ENCODE results near the gene LAMA5.
"Not testable (repeated sequence)": the region's sequence is repeated elsewhere in the genome, so short reads cannot be mapped to it uniquely, and the experiment has no call there.

LAMA5 gene

DNA sequence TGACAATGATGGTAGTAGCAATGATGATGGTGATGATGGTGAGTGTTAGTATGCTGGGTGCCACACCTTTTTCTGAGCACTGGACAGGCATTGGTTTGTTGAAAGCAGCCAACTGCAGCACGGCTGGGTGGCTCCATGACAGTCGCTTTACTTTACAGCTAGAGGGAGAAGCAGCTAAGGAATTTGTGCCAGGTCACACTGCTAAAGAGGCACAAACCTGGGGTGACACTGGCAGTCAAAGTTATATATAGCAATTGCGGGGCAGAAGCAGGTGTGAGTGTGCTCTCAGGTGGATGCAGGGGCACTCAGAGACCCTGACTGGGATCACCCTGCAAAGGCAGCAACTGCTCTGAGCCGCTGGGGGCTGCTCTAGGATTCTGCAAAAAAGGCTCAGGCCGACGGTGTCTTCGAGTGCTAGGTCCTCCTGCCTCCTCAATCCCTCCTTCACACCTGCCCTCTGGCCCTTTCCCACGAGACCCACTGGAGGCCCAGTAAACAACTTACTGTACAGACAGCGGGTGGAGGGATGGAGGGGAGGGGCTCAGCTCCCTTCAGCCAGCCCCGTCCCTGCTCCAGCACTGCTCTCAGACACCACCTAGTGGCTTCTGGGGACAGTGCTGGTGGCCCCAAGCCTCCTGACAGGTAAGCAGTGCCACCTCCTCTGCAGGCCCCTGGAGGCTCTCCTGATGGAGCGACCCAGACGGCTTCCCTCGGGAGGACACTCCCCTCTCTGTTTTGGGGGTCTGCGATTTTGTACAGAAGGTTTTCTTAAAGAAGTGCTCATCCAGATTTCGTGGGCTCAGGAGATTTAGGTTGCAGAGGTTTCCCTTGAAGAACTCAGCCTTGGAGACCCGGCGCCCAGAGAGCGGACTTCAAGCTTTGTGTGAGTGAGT lies 15.4 kb upstream of the LAMA5 start:
- Mint-ChIP-seq H3K36me3 (peaks cover 18% of the 10 kb centered on the region), H3K9me3 (peaks cover 5% of the 10 kb centered on the region), H3K27ac (peak overlapping the region; percentile 0), H3K4me3 (no peak overlapping the region), H3K27me3 (no peaks in the 10 kb centered on the region), H3K4me1 (peaks cover 48% of the 10 kb centered on the region)
- ATAC-seq: peak; percentile 85

GRCh38 chr20:62381842-62382241 lies 14.7 kb upstream of the LAMA5 start:
- Mint-ChIP-seq H3K4me1 (peaks cover 44% of the 10 kb centered on the region), H3K9me3 (peaks cover 5% of the 10 kb centered on the region), H3K27me3 (no peaks in the 10 kb centered on the region), H3K4me3 (no peak overlapping the region), H3K27ac (peak overlapping the region; percentile 0), H3K36me3 (peaks cover 14% of the 10 kb centered on the region)
- no peak for ATAC-seq

- peaks cover 5% of the 10 kb centered on the region for H3K9me3 Mint-ChIP-seq
- peak overlapping the region; percentile 0 for H3K27ac Mint-ChIP-seq
- H3K36me3 Mint-ChIP-seq: peaks cover 14% of the 10 kb centered on the region
- no peak overlapping the region for H3K4me3 Mint-ChIP-seq
- no peak for ATAC-seq
- H3K4me1 Mint-ChIP-seq: peaks cover 44% of the 10 kb centered on the region
- H3K27me3 Mint-ChIP-seq: no peaks in the 10 kb centered on the region
Measured at GRCh38 chr20:62381202-62381797, 14.2 kb upstream of the LAMA5 start.

DNA sequence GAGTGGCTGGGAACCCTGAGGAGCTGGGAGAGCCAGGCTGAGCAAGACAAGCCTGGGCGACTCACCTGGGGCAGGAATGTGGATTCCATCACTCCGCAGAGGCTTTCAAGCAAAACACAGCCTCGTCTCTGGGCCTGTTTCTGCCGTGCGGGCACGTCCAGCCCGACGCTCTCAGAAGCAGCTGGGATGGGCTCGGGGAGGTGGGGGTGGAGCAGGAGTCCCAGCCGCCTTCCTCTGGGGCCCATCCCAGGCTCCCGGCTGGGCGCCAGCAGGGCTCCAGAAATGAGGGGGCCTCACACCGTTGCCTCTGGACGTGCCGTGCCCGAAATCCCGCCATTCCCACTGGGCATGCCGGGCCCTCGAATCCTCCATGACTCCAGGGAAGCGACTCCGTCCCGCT lies 11.1 kb upstream of the LAMA5 start:
- ATAC-seq: no peak
- Mint-ChIP-seq H3K4me3 (no peak overlapping the region), H3K9me3 (peaks cover 5% of the 10 kb centered on the region), H3K27me3 (peaks cover 2% of the 10 kb centered on the region), H3K27ac (no peak overlapping the region), H3K36me3 (peaks cover 14% of the 10 kb centered on the region), H3K4me1 (peaks cover 21% of the 10 kb centered on the region)

- peaks cover 22% of the 10 kb centered on the region for H3K4me1 Mint-ChIP-seq
- peaks cover 12% of the 10 kb centered on the region for H3K36me3 Mint-ChIP-seq
- H3K4me3 Mint-ChIP-seq: no peak overlapping the region
- peaks cover 7% of the 10 kb centered on the region for H3K27me3 Mint-ChIP-seq
- ATAC-seq: no peak
- H3K27ac Mint-ChIP-seq: no peak overlapping the region
- peaks cover 5% of the 10 kb centered on the region for H3K9me3 Mint-ChIP-seq
Measured at GRCh38 chr20:62377615-62378178, 10.6 kb upstream of the LAMA5 start.

- Mint-ChIP-seq H3K4me3 (no peak overlapping the region), H3K4me1 (peaks cover 16% of the 10 kb centered on the region), H3K9me3 (peaks cover 4% of the 10 kb centered on the region), H3K36me3 (peaks cover 6% of the 10 kb centered on the region), H3K27me3 (peaks cover 10% of the 10 kb centered on the region), H3K27ac (no peak overlapping the region)
- no peak for ATAC-seq
Measured at GRCh38 chr20:62377064-62377461, 10.0 kb upstream of the LAMA5 start.

GRCh38 chr20:62376112-62377063 lies 9.3 kb upstream of the LAMA5 start:
- ATAC-seq: no peak
- H3K4me1 Mint-ChIP-seq: peaks cover 12% of the 10 kb centered on the region
- H3K4me3 Mint-ChIP-seq: no peak overlapping the region
- no peak overlapping the region for H3K27ac Mint-ChIP-seq
- no peaks in the 10 kb centered on the region for H3K36me3 Mint-ChIP-seq
- no peaks in the 10 kb centered on the region for H3K9me3 Mint-ChIP-seq
- peaks cover 10% of the 10 kb centered on the region for H3K27me3 Mint-ChIP-seq

GRCh38 chr20:62374331-62375152 lies 7.4 kb upstream of the LAMA5 start:
- Mint-ChIP-seq H3K27ac (peak overlapping the region; percentile 22), H3K9me3 (no peaks in the 10 kb centered on the region)
- ATAC-seq: no peak

DNA sequence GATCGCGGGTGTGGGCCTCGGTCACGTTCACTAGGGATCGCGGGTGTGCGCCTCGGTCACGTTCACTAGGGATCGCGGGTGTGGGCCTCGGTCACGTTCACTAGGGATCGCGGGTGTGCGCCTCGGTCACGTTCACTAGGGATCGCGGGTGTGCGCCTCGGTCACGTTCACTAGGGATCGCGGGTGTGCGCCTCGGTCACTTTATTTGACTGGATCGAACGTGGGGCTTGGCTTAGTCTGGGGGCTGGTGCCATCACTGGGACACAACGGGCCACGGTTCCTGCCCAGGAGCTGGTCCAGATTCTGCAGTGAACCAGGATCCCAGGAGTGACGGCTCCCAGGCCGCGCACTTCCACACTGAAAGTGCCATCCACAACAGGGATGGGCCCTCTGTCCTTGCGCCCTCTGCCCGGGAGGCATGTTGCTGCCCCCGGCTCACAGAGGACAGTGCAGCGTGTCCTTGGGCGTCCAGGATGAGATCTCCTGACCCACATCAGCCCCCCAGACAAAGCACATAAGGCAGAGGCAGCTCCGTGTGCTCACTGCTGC lies 6.6 kb upstream of the LAMA5 start:
- ATAC-seq, H3K9me3 Mint-ChIP-seq, H3K4me3 Mint-ChIP-seq, H3K36me3 Mint-ChIP-seq: not testable (repeated sequence)
- Mint-ChIP-seq H3K27ac (peak overlapping the region; percentile 22), H3K27me3 (peaks cover 17% of the 10 kb centered on the region), H3K4me1 (peaks cover 22% of the 10 kb centered on the region)

More at GRCh38 chr20:62374331-62375152, 7.4 kb upstream of the LAMA5 start:
- peaks cover 13% of the 10 kb centered on the region for H3K4me1 Mint-ChIP-seq
- H3K4me3 Mint-ChIP-seq: no peak overlapping the region
- H3K27me3 Mint-ChIP-seq: peaks cover 10% of the 10 kb centered on the region
- no peaks in the 10 kb centered on the region for H3K36me3 Mint-ChIP-seq

DNA sequence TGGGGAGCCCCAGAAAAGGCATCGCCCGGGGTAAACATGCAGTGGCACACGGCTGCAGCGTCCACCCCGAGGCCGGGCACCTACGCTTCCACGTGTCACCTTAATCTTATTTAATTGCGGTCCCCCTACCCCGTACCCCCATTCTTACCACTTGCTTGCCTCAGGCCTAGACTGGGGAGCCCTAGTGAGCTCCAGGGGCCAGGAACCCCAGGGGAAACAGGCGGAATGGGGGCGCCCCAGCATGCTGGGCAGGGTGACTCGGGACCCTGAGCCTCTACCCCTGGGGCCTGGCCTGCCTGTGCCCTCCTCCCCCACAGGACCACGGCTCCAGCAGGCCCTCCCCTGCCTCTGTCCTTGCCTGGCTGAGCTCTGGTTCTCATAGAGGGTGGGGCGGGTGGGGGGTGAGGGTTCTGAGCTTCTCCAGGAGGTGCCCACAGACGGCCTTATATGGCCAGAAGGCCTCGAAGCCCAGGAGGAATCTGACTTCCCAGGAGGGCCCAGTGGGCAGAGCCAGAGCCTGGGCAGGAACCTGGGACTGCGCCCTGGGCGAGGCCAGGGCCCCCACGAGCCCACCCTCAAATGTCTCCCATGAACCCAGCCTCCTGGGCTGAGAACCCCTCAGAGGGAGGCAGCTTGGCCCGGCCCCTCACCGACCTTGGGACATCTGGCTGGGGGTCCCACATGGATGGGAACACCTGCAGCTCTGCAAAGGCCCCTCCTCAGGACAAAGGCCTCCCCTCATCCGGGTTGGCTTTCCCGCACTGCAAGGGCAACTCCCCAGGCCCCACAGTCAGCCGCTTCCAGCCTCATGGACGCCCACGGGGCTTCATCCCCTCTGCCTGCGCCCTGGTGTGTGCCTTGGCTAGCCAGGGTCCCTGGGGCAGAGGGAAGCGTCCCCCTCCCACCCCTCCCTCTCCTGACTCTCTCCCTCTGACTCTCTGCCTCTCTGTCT lies 5.2 kb upstream of the LAMA5 start:
- Mint-ChIP-seq H3K27me3 (peaks cover 24% of the 10 kb centered on the region), H3K4me1 (peaks cover 35% of the 10 kb centered on the region), H3K4me3 (no peak overlapping the region), H3K27ac (peak overlapping the region; percentile 8), H3K36me3 (no peaks in the 10 kb centered on the region), H3K9me3 (no peaks in the 10 kb centered on the region)
- ATAC-seq: no peak

DNA sequence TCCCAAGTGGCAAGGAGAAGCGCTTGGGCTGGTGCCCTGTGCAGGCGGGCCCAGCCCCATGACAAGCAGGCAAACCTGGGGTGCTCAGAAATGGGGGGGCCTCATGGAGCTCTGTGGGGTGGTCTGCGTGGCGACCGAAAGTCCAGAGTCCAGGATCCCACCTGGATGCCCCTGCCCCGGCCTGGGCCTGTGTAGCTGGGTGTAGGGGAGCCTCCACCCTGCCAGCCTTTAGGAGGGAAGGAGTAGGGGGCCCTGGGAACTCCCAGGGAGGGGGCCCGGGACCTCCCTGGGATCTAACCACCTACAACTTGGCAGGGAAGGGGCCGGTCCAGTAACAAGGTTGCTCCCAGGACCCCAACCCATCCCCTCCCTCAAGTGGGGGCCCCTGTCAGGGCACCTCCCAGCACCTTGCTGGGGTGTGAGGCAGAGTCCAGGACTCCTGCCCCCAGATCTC lies 4.5 kb upstream of the LAMA5 start:
- Mint-ChIP-seq H3K36me3 (no peaks in the 10 kb centered on the region), H3K4me3 (no peak overlapping the region), H3K27ac (no peak overlapping the region), H3K27me3 (peaks cover 24% of the 10 kb centered on the region), H3K4me1 (peaks cover 35% of the 10 kb centered on the region), H3K9me3 (no peaks in the 10 kb centered on the region)
- no peak for ATAC-seq

- no peaks in the 10 kb centered on the region for H3K9me3 Mint-ChIP-seq
- peaks cover 24% of the 10 kb centered on the region for H3K27me3 Mint-ChIP-seq
- no peak for ATAC-seq
- H3K27ac Mint-ChIP-seq: no peak overlapping the region
- H3K36me3 Mint-ChIP-seq: no peaks in the 10 kb centered on the region
- H3K4me3 Mint-ChIP-seq: no peak overlapping the region
- H3K4me1 Mint-ChIP-seq: peaks cover 36% of the 10 kb centered on the region
Measured at GRCh38 chr20:62370807-62371587, 3.9 kb upstream of the LAMA5 start.
